ENCODE data around the gene DGCR6L.
"Not testable (repeated sequence)": the region's sequence is repeated elsewhere in the genome, so short reads cannot be mapped to it uniquely, and the experiment has no call there.

DGCR6L gene

DNA sequence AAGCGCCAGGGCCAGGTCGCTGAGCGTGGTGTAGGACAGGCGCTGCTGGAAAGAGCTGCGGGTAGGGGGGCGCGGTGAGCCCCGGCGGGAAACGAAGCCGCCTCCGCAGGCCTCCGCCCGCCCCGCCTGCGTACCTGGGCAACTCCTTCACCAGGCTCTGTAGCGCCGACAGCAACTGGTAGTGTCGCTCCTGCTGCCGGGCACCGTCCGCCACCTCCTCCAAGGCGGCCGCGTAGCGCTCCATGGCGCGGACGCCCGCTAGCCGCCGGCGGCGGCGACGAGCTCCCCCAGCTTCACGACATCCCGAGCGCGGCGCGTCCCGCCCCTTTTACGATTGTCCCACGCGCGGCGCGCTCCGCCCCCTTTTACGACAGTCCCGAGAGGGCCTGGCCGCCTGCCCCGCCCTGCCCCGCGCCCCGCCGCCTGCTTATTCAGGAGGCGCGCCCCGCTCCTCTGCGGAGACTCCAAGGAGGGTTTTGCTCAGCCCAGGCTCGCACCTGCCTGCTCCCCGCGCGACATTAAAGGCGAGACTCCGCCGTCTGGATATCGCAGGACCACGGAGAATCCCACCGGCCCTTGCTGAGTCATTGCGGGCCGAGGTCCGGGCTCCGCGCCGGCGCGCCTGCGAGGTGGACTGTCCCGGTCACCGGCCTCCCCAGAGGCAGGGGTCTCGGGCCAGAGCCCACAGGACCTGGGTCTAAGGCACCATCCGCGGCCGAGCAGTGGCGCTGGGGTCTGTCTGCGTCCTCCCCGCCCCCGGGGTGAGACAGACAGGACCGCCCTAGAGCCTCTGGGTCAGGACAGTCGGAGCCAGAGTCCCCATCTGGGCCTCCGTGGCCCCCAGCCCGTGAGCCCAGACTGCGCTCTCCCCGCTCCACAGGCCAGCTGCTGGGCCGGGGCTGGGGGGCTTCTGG, at the start of gene DGCR6L:
Gene DGCR6L, minus strand, starts transcription at position 316 of the 914 bp plus-strand sequence. Its CDS starts 72 bp downstream, at position 244.
- peak; percentile 95 for DNase-seq

DNA sequence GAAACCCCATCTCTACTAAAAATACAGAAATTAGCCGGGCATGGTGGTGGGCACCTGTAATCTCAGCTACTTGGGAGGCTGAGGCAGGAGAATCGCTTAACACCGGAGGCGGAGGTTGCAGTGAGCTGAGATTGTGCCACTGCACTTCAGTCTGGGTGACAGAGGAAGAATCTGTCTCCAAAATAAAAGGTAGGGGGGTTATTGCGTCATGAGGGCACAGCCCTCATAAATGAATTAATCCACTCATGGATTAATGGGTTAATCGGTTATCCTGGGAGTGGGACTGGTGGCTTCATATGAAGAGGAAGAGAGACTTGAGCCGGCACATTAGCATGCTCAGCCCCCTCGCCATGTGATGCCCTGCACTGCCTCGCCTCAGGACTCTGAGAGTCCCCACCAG, 49.0 kb upstream of the DGCR6L start:
- DNase-seq = not testable (repeated sequence)

DNA sequence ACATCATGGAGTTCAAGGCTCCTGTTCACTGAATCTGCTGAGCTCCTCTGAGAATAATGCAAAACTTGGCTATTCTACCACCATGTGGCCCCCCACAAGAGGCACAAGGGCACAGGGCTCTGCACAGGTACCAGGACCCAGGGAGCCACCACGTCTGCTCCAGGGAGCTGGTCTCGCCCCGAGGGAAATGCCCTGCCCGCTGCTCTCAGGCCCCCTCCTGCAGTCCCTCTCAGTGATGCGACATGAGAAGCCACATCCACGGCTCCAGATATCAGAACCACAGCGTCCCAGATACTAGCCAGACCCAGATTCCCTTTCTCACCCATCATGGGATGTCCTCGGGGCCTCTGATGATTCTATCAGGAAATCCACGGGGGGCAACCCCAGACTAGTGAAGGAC, 47.0 kb upstream of the DGCR6L start:
- not testable (repeated sequence) for DNase-seq

DNA sequence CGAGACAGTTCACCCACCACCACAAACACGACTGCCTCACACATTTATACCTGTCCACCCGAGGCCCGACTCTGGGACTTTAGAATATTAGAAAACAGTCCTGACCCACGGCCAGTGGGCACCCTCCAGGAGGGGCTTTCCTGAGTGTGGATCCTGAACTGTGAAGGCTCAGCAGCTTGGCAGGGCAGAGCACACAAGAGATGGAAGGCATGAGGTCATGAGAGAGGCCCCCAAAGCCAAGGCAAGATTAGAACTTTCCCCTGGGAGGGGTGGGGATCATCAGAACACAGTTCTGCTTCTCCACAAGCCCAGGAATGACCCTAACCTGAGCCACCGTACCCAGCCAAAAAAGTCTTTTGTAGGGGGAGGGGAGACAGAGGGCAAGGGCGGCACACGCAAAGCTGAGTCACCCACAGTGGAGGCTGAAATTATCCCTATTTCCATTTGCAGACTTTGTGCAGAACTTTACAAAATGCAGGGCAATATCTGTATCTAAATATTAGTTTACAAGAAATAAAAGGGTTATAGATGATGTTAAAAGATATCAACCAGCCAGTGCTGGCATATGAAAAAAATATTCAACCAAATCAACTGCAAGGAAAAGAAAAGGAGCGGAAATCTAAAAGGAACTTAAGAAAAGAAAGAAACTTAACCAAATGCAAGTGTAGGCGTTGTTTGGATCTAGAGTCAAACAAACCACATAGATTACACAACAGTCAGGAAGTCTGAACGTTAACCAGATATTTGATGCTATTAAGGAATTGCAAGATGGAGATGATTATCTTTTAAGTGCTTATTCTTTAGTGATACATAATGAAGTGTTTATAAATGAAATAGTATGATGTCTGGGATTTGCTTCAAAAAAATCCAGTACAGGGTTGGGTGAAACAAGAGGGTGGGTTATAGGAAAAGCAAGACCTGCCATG, 44.7 kb upstream of the DGCR6L start:
- DNase-seq = not testable (repeated sequence)

DNA sequence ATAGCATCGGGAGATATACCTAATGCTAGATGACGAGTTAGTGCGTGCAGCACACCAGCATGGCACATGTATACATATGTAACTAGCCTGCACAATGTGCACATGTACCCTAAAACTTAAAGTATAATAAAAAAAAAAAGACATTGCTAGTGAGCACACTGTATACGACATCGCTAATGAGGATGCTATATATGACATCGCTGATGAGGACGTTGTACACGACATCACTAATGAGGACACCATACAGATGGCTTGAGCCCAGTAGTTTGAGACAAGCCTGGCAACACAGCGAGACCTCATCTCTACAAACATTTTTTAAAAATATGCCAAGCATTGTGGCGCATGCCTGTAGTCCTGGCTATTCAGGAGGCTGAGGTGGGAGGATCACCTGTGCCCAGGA, 42.5 kb upstream of the DGCR6L start:
- not testable (repeated sequence) for DNase-seq

DNA sequence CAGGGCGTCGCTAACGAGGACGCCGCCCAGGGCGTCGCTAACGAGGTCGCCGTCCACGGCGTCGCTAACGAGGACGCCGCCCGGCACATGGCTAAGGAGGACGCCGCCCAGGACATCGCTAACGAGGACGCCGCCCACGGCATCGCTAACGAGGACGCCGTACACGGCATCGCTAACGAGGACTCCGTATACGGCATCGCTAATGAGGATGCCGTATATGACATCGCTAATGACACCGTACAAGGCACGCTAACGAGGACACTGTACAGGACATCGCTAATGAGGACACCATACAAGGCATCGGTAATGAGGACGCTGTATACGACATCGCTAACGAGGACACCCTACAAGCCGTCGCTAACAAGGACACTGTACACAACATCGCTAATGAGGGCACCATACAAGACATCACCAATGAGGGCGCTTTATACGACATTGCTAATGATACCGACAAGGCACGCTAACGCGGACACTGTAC, 41.9 kb upstream of the DGCR6L start:
- not testable (repeated sequence) for DNase-seq

DNA sequence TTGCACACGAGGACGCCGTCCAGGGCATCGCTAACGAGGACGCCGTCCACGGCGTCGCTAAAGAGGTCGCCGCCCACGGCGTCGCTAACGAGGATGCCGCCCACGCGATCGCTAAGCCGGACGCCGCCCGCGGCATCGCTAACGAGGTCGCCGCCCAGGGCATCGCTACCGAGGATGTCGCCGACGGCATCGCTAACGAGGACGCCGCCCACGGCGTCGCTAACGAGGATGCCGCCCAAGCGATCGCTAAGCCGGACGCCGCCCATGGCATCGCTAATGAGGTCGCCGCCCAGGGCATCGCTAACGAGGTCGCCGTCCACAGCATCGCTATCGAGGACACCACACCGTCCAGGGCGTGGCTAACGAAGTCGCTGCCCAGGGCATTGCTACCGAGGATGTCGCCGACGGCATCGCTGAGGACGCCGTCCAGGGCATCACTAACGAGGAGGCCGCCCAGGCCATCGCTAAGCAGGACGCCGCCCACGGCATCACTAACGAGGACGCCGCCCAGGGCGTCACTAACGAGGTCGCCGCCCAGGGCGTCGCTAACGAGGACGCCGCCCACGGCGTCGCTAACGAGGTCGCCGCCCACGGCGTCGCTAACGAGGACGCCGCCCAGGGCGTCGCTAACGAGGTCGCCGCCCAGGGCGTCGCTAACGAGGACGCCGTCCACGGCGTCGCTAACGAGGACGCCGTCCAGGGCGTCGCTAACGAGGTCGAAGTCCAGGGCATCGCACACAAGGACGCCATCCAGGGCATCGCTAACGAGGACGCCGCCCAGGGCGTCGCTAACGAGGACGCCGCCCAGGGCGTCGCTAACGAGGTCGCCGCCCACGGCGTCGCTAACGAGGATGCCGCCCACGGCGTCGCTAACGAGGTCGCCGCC, 41.2 kb upstream of the DGCR6L start:
- not testable (repeated sequence) for DNase-seq

DNA sequence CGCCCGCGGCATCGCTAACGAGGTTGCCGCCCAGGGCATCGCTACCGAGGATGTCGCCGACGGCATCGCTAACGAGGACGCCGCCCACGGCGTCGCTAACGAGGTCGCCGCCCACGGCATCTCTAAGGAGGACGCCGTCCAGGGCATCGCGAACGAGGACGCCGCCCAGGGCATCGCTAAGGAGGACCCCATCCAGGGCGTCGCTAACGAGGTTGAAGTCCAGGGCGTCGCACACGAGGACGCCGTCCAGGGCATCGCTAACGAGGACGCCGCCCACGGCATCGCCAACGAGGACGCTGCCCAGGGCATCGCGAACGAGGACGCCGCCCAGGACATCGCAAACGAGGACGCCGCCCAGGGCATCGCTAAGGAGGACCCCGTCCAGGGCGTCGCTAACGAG, 40.4 kb upstream of the DGCR6L start:
- DNase-seq = not testable (repeated sequence)

DNA sequence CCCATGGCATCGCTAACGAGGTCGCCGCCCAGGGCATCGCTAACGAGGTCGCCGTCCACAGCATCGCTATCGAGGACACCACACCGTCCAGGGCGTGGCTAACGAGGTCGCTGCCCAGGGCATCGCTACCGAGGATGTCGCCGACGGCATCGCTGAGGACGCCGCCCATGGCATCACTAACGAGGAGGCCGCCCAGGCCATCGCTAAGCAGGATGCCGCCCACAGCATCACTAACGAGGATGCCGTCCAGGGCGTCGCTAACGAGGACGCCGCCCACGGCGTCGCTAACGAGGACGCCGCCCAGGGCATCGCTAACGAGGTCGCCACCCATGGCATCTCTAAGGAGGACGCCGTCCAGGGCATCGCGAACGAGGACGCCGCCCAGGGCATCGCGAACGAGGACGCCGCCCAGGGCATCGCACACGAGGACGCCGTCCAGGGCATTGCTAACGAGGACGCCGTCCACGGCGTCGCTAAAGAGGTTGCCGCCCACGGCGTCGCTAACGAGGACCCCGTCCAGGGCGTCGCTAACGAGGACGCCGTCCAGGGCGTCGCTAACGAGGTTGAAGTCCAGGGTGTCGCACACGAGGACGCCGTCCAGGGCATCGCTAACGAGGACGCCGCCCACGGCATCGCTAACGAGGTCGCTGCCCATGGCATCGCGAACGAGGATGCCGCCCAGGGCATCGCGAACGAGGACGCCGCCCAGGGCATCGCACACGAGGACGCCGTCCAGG, 38.8 kb upstream of the DGCR6L start:
- DNase-seq = not testable (repeated sequence)

DNA sequence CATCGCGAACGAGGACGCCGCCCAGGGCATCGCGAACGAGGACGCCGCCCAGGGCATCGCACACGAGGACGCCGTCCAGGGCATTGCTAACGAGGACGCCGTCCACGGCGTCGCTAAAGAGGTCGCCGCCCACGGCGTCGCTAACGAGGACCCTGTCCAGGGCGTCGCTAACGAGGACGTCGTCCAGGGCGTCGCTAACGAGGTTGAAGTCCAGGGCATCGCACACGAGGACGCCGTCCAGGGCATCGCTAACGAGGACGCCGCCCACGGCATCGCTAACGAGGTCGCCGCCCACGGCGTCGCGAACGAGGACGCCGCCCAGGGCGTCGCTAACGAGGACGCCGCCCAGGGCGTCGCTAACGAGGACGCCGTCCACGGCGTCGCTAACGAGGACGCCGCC, 38.1 kb upstream of the DGCR6L start:
- not testable (repeated sequence) for DNase-seq

DNA sequence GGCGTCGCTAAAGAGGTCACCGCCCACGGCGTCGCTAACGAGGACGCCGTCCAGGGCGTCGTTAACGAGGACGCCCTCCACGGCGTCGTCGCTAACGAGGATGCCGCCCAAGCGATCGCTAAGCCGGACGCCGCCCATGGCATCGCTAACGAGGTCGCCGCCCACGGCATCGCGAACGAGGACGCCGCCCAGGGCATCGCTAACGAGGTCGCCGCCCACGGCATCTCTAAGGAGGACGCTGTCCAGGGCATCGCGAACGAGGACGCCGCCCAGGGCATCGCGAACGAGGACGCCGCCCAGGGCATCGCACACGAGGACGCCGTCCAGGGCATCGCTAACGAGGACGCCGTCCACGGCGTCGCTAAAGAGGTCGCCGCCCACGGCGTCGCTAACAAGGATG, 37.0 kb upstream of the DGCR6L start:
- not testable (repeated sequence) for DNase-seq

DNA sequence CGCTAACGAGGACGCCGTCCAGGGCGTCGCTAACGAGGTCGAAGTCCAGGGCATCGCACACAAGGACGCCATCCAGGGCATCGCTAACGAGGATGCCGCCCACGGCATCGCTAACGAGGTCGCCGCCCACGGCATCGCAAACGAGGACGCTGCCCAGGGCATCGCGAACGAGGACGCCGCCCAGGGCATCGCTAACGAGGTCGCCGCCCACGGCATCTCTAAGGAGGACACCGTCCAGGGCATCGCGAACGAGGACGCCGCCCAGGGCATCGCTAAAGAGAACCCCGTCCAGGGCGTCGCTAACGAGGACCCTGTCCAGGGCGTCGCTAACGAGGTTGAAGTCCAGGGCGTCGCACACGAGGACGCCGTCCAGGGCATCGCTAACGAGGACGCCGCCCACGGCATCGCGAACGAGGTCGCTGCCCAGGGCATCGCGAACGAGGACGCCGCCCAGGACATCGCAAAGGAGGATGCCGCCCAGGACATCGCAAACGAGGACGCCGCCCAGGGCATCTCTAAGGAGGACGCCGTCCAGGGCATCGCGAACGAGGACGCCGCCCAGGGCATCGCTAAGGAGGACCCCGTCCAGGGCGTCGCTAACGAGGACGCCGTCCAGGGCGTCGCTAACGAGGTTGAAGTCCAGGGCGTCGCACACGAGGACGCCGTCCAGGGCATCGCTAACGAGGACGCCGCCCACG, 36.2 kb upstream of the DGCR6L start:
- not testable (repeated sequence) for DNase-seq

DNA sequence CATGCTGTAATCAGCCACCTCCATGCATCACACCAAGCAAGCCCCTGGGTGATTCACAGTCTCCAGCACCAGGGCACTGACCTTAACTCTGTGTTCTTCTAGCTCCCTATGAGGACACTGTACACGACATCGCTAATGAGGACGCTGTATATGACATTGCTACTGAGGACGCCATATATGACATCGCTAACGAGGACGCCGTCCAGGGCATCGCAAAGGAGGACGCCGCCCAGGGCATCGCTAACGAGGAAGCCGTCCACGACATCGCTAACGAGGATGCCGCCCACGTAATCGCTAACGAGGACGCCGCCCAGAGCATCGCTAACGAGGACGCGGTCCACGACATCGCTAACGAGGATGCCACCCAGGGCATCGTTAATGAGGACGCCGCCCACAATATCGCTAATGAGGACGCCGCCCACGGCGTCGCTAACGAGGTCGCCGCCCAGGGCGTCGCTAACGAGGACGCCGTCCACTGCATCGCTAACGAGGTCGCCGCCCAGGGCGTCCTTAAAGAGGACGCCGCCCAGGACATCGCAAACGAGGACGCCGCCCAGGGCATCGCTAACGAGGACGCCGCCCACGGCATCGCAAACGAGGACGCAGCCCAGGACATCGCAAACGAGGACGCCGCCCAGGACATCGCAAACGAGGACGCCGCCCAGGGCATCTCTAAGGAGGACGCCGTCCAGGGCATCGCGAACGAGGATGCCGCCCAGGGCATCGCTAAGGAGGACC, 34.5 kb upstream of the DGCR6L start:
- DNase-seq = no peak

DNA sequence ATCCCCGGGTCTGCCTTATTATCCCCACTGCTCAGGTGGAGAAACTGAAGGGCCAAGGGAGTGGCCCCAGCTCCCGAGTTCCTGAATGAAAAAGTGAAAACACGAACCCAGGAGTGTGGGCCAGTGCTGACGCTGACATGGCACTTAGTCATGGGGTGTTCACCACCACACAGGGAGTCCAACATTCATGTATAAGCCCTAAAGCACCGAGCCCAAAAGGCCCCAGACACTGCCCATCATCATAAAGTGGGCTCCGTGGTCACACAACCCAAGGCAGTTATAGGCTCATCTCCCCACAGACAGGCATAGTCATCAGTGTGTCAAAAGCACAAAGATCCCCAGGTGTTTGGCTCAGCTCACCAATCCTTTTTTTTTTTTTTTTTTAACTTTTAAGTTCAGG, 32.7 kb upstream of the DGCR6L start:
- DNase-seq = not testable (repeated sequence)

DNA sequence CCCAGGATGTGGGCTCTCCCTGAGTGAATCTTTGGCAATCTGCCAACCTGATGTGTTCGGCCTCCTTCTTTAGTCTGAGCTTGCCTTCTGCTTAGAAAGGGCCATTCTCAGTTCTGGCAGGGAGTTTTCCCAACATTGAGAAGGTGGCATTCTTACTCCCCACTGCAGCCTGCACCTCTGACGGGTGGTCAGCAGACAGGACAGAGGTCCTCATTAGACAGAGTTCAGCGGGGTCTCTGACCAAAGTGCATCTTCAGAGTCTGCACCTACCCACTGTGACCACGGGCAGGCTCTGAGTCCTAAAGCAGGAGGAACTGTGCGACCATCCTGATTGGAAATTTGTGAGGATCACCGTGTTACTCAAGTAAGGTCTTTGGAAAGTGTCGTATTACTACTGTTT, 26.7 kb upstream of the DGCR6L start:
- DNase-seq = not testable (repeated sequence)

DNA sequence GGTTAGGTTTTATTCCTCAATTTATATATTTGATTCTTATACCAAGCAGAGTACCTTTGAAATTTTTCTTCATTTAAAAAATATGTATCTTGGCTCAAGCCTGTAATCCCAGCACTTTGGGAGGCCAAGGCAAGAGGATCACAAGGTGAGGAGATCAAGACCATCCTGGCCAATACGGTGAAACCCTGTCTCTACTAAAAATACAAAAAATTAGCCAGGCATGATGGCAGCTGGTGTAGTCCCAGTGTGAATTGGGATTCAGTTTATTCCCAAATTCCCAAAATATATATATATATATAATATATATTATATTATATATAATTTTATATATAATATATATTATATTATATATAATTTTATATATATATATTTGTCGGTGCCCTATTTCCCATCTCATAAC, 18.4 kb upstream of the DGCR6L start:
- not testable (repeated sequence) for DNase-seq

DNA sequence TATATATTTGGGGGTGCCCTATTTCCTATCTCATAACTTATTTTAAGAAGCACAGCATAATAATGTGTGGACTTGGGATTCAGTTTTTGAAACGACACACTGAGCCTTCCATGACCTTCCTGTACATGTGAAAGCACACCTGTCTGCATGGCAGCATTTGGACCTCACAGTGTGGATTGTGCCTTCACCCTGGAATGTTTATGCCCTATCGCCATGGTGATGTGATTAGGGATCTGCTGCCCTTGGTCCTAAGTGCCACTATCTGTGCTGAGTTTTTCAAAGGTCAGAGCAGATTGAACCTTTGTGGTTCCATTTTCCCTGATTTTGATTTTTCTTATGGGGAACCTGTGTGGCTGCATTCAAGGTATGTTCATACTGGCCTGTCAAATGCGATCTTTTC, 17.9 kb upstream of the DGCR6L start:
- not testable (repeated sequence) for DNase-seq

DNA sequence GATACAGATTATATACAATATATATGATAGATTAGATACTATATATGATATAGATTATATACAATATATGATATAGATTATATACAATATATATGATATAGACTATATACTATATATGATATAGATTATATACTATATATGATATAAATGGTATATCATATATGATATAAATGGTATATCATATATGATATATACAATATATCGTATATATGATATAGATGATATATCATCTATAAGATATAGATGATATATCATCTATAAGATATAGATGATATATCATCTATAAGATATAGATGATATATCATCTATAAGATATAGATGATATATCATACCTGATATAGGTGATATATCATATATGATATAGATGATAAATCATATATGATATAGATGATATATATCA, 16.7 kb upstream of the DGCR6L start:
- DNase-seq = not testable (repeated sequence)

DNA sequence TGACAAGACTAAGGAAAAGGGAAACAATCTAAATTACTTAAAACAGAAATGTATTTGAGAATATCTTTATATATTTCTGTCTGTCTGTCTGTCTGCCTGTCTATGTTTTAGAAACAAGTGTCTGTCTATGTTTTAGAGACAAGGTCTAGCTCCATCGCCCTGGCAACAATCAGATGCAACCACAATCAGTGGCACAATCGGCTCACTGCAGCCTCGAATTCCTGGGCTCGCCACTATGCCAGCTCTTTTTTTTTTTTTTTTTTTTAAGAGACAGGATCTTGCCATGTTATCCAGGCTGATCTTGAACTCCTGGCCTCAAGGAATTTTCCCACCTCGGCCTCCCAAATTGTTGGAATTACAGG, 8.7 kb upstream of the DGCR6L start:
- DNase-seq = not testable (repeated sequence)

DNA sequence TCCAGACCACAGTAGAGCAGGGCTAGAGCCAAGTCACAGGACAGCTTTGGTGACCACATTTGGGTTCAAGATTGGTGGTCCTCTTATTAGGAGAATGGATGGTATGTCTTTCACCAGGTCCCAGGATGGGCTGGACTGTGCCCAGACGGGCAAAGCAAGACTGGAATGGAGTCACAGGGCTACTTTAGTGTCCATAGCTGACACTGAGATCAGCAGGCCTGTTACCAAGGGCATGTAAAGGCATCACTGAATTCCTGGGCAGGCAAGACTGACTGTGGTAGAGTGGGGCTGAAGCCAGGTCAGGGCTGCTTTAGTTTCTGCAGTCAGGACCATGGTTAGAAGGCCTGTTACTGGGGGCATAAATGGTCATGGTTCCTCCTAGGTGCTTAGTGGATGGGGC, 6.1 kb upstream of the DGCR6L start:
- DNase-seq = not testable (repeated sequence)

Measured in stimulated activated CD4-positive, alpha-beta T cell treated with anti-CD3 and anti-CD28 coated beads, Interleukin-1b, Interleukin-23, amount 100 ng/mL, for 48 hours (primary cell).